Measurements from ENCODE around the gene HORMAD2. TPM values are rescaled to one million over a fixed set of nuclear protein-coding genes. Genes with fewer than 3 reads are reported as not detected.

HORMAD2 gene
- polyA plus RNA-seq, 2 of the 4 experiments (the other 2 are of a cell fraction): not detected

DNA sequence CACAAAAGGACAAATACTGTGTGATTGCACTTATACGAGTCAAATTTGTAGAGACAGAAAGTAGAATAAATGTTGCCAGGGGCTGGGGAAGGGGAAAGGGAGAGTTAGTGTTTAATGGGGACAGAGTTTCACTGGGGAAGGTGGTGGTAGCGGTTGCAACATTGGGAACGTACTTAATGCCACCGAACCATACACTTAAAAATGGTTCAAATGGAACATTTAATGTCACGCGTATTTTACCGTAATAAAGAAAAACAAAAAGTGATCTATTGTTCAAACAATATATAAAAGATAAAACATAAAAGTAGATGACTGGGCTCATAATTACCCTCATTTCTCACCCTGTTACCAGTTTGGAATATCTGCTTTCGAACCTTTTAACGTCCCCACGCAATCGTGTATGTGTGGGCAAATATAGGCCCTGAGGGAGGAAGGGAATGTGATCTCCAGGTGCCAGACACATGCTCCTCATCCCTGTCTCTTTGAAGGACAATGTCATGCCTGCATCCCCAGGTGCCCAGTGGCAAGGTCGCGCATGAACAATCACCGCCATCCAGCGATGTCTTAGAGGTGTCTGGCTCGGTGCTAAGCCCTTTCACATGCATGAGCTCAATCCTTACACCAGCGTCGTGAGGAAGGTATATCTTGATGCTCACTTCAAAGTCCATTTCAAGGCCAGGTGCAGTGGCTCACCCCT lies 131.0 kb downstream of the HORMAD2 start (continued):
- TF ChIP-seq, protein P1, sequence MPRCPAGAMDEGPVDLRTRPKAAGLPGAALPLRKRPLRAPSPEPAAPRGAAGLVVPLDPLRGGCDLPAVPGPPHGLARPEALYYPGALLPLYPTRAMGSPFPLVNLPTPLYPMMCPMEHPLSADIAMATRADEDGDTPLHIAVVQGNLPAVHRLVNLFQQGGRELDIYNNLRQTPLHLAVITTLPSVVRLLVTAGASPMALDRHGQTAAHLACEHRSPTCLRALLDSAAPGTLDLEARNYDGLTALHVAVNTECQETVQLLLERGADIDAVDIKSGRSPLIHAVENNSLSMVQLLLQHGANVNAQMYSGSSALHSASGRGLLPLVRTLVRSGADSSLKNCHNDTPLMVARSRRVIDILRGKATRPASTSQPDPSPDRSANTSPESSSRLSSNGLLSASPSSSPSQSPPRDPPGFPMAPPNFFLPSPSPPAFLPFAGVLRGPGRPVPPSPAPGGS (IDR thresholded peaks at IDR 0.05): no peak
- TF ChIP-seq HOXB13 (CRISPR knock-in tag; IDR thresholded peaks at IDR 0.05; ENCODE audit: low read depth): no peak; the same call in 1 of the 2 replicates
- peak; percentile 85 for TF ChIP-seq EHF (CRISPR knock-in tag; IDR thresholded peaks at IDR 0.05)
- TF ChIP-seq POLR2A (IDR thresholded peaks at IDR 0.05; ENCODE audit: low read length): no peak
- TF ChIP-seq, protein P2, sequence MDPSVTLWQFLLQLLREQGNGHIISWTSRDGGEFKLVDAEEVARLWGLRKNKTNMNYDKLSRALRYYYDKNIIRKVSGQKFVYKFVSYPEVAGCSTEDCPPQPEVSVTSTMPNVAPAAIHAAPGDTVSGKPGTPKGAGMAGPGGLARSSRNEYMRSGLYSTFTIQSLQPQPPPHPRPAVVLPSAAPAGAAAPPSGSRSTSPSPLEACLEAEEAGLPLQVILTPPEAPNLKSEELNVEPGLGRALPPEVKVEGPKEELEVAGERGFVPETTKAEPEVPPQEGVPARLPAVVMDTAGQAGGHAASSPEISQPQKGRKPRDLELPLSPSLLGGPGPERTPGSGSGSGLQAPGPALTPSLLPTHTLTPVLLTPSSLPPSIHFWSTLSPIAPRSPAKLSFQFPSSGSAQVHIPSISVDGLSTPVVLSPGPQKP (IDR thresholded peaks at IDR 0.05; ENCODE audit: low read depth, low read length): no peak
- TF ChIP-seq MAFK (IDR thresholded peaks at IDR 0.05; ENCODE audit: partially characterized antibody): no peak
- TF ChIP-seq RCOR1 (IDR thresholded peaks at IDR 0.05; ENCODE audit: low read depth, low read length): no peak
- TF ChIP-seq CHD2 (IDR thresholded peaks at IDR 0.05; ENCODE audit: low read length, partially characterized antibody): no peak
- TF ChIP-seq HOXB5 (CRISPR knock-in tag; IDR thresholded peaks at IDR 0.05): no peak

DNA sequence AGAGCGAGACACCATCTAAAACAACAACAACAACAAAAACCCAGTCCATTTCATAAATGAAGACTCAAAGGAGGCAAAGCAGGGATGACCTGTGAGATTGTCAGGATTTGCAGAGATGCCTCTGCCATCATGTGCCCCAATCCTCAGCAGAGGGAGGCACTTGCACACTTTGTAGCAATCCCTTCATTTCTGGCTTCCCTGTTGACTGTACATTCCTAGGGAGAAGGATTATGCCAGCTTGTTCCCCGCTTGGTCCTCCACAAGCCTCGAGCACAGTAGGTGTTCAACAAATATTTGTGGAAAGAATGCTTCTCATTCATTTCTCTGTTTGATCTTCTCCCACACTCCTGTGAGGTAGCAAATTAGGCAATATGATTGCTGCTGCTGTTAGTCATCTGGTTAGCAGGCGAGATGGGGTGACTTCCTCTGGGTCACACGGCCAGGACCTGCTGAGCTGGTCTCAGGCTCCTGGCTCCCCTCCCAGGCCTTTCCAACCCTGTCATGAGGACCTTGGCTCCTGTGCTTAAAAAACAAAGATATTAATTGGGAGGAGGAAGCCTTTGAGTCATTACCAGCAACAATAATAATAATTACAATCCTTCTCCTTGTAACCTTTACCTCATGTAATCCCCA lies 132.2 kb downstream of the HORMAD2 start:
- peaks cover 81% of the 10 kb centered on the region for H3K4me1 ChIP-seq
- FAIRE-seq: peak; percentile 28
- TF ChIP-seq POLR2A (IDR thresholded peaks at IDR 0.05; ENCODE audit: low read length) (no peak), RNF2 (IDR thresholded peaks at IDR 0.05; ENCODE audit: borderline replicate concordance, low read depth) (no peak), KDM5A (IDR thresholded peaks at IDR 0.05) (no peak), EHF (CRISPR knock-in tag; IDR thresholded peaks at IDR 0.05) (0 out of 2 replicates have a peak, but pooled peaks have one; percentile 76), ZC3H11A (IDR thresholded peaks at IDR 0.05) (no peak), CHD2 (IDR thresholded peaks at IDR 0.05; ENCODE audit: low read length, partially characterized antibody) (no peak), HEYL (CRISPR knock-in tag; IDR thresholded peaks at IDR 0.05) (0 out of 2 replicates have a peak, but pooled peaks have one; percentile 51), PHF8 (IDR thresholded peaks at IDR 0.05; ENCODE audit: borderline replicate concordance, low read depth) (no peak), CBX2 (IDR thresholded peaks at IDR 0.05; ENCODE audit: borderline replicate concordance, low read depth) (no peak), KDM1A (IDR thresholded peaks at IDR 0.05; ENCODE audit: low read depth) (no peak), RAD21 (conservative IDR thresholded peaks at IDR 0.05 in 1 of 2, IDR thresholded peaks at IDR 0.05 in 1 of 2) (peak; percentile 67 to 68), POLR2AphosphoS2 (conservative IDR thresholded peaks at IDR 0.05; ENCODE audit: low read length) (no peak), ESRRA (IDR thresholded peaks at IDR 0.05; ENCODE audit: borderline replicate concordance, low read length) (no peak)
- TF ChIP-seq, protein P1 (IDR thresholded peaks at IDR 0.05): peak; percentile 94
- TF ChIP-seq, protein P3, sequence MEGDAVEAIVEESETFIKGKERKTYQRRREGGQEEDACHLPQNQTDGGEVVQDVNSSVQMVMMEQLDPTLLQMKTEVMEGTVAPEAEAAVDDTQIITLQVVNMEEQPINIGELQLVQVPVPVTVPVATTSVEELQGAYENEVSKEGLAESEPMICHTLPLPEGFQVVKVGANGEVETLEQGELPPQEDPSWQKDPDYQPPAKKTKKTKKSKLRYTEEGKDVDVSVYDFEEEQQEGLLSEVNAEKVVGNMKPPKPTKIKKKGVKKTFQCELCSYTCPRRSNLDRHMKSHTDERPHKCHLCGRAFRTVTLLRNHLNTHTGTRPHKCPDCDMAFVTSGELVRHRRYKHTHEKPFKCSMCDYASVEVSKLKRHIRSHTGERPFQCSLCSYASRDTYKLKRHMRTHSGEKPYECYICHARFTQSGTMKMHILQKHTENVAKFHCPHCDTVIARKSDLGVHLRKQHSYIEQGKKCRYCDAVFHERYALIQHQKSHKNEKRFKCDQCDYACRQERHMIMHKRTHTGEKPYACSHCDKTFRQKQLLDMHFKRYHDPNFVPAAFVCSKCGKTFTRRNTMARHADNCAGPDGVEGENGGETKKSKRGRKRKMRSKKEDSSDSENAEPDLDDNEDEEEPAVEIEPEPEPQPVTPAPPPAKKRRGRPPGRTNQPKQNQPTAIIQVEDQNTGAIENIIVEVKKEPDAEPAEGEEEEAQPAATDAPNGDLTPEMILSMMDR (IDR thresholded peaks at IDR 0.05): 0 out of 3 replicates have a peak, but pooled peaks have one; percentile 12
- TF ChIP-seq, protein P4, sequence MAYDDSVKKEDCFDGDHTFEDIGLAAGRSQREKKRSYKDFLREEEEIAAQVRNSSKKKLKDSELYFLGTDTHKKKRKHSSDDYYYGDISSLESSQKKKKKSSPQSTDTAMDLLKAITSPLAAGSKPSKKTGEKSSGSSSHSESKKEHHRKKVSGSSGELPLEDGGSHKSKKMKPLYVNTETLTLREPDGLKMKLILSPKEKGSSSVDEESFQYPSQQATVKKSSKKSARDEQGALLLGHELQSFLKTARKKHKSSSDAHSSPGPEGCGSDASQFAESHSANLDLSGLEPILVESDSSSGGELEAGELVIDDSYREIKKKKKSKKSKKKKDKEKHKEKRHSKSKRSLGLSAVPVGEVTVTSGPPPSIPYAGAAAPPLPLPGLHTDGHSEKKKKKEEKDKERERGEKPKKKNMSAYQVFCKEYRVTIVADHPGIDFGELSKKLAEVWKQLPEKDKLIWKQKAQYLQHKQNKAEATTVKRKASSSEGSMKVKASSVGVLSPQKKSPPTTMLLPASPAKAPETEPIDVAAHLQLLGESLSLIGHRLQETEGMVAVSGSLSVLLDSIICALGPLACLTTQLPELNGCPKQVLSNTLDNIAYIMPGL (CRISPR knock-in tag; IDR thresholded peaks at IDR 0.05; ENCODE audit: borderline replicate concordance): no peak
- TF ChIP-seq, protein P5, sequence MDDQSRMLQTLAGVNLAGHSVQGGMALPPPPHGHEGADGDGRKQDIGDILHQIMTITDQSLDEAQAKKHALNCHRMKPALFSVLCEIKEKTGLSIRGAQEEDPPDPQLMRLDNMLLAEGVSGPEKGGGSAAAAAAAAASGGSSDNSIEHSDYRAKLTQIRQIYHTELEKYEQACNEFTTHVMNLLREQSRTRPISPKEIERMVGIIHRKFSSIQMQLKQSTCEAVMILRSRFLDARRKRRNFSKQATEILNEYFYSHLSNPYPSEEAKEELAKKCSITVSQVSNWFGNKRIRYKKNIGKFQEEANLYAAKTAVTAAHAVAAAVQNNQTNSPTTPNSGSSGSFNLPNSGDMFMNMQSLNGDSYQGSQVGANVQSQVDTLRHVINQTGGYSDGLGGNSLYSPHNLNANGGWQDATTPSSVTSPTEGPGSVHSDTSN (IDR thresholded peaks at IDR 0.05): peak; percentile 82; the same call in 1 of the 2 replicates
- TF ChIP-seq, protein P6, sequence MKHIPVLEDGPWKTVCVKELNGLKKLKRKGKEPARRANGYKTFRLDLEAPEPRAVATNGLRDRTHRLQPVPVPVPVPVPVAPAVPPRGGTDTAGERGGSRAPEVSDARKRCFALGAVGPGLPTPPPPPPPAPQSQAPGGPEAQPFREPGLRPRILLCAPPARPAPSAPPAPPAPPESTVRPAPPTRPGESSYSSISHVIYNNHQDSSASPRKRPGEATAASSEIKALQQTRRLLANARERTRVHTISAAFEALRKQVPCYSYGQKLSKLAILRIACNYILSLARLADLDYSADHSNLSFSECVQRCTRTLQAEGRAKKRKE (CRISPR knock-in tag; IDR thresholded peaks at IDR 0.05; ENCODE audit: low read depth): peak; percentile 60
- TF ChIP-seq, protein P7, sequence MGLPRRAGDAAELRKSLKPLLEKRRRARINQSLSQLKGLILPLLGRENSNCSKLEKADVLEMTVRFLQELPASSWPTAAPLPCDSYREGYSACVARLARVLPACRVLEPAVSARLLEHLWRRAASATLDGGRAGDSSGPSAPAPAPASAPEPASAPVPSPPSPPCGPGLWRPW (IDR thresholded peaks at IDR 0.05): peak; percentile 85

More for the DNA sequence above, 132.2 kb downstream of the HORMAD2 start:
- DNase-seq (ENCODE audit: low read depth in 1 of 2, low spot score in 1 of 2): peak; percentile 81 to 98
- CTCF ChIA-PET: interaction anchor here (1.1 to 2.8 kb wide), 9 partner anchors 12 to 124 kb away, joined by 3 to 11 read pairs (median 3); no protein-coding TSS in a partner anchor
- peak overlapping the region; percentile 95 to 100 for H3K27ac ChIP-seq
- H3K9me3 ChIP-seq: no peaks in the 10 kb centered on the region
- POLR2A ChIA-PET: interaction anchor here (0.5 to 1.6 kb wide), 6 partner anchors 12 to 38 kb away, joined by 3 to 10 read pairs (median 4); no protein-coding TSS in a partner anchor
- ATAC-seq: peak; percentile 80 to 87
- 14% methylated on average over 5 of the region's 5 CpGs for WGBS (ENCODE audit: missing lambda C conversion rate)
- H3K4me2 ChIP-seq: peak overlapping the region; percentile 59
- H3K4me3 ChIP-seq: no peak overlapping the region

Measured in A549 (cell line).